Sigmoid colon (tissue), 7 donors: ENCODE data around the gene MED13L. TPM values are rescaled to one million over a fixed set of nuclear protein-coding genes. Genes with fewer than 3 reads are reported as not detected.

ENCODE experiments used
- DNase-seq: peaks from one replicate; pipeline ENCODE4 v3.0.0-alpha.2; 2019
- H3K27ac ChIP-seq, 4 donors: fragments of 200-600 bp; sonication (generic); one replicate each; pipeline ENCODE4 v1.5.1; 2016 to 2019; ENCODE audit warnings: mild to moderate bottlenecking in 1 of 4
- H3K27me3 ChIP-seq, 3 donors: fragments of 200-600 bp; sonication (generic); one replicate each; pipeline ENCODE4 v1.5.1; 2019; ENCODE audit warnings: mild to moderate bottlenecking in 1 of 3
- H3K36me3 ChIP-seq, 4 donors: fragments of 200-600 bp; sonication (generic); one replicate each; pipeline ENCODE4 v1.5.1; 2016 to 2019
- H3K4me1 ChIP-seq, 4 donors: fragments of 200-600 bp; sonication (generic); one replicate each; pipeline ENCODE4 v1.5.1; 2017 to 2019
- H3K4me3 ChIP-seq, 4 donors: fragments of 200-600 bp; sonication (generic); one replicate each; pipeline ENCODE4 v1.5.1; 2017 to 2019; ENCODE audit warnings: mild to moderate bottlenecking in 2 of 4, moderate library complexity in 1 of 4
- H3K9me3 ChIP-seq, 4 donors: fragments of 200-600 bp in 3 of 4; sonication (generic) in 3 of 4; one replicate each; pipeline versions ENCODE4 v1.5.1 to v1.6.1; 2013 to 2019
- EP300 ChIP-seq, 4 donors: sonication (generic); formaldehyde crosslinking; IDR thresholded peaks; one replicate each; pipeline ENCODE4 v1.6.1; 2017; ENCODE audit warnings: antibody characterized with exemption in 4 of 4
- POLR2A ChIP-seq, 2 donors: fragments of 450-650 bp; IDR thresholded peaks; one replicate each; pipeline ENCODE4 v1.6.1; 2016; ENCODE audit warnings: antibody characterized with exemption in 2 of 2, mild to moderate bottlenecking in 2 of 2, moderate library complexity in 2 of 2
- POLR2AphosphoS5 ChIP-seq, 4 donors: sonication (generic); formaldehyde crosslinking; IDR thresholded peaks; one replicate each; pipeline ENCODE4 v1.6.1; 2017; ENCODE audit warnings: antibody characterized with exemption in 4 of 4
- WGBS, 2 donors: extraction: QIAGEN DNeasy Blood & Tissue Kit; methylation state at CpG; one replicate each; pipeline ENCODE4 v1.1.7; 2013; 5-methylcytosine and 5-hydroxymethylcytosine counted together
- intact Hi-C: fragments of 100-400 bp; cut with DNase I; formaldehyde crosslinking; loops from one replicate; pipeline ENCODE4 v1.15.1; 2023
- polyA plus RNA-seq, 3 donors: library from polyadenylated mRNA; stranded (reverse); fragments of 200-250 nt; gene quantifications; one replicate each; pipeline ENCODE4 v1.2.3, GENCODE V29; 2013
- total RNA-seq, 4 donors: library from RNA; depleted of rRNA; stranded (reverse); fragments of >200 nt; gene quantifications; one replicate each; pipeline ENCODE4 v1.1.0, GENCODE V29; 2016
- TF ChIP-seq, protein P1 (sequence below), 4 experiments: fragments of 450-650 bp in 3 of 4; fragments of 200-600 bp in 1 of 4; IDR thresholded peaks; one replicate each; pipeline ENCODE4 v1.5.1; 2016 to 2019; ENCODE audit warnings: antibody characterized with exemption in 4 of 4, mild to moderate bottlenecking in 3 of 4, moderate library complexity in 2 of 4
- donor health status: healthy with polysubstance abuse.
- donor health status: Bipolar disorder and iron deficiency.
- donor health status: healthy.

The MED13L gene
- total and polyA plus RNA-seq, 7 donors, result 12.5 to 246 (median 151) TPM

DNA sequence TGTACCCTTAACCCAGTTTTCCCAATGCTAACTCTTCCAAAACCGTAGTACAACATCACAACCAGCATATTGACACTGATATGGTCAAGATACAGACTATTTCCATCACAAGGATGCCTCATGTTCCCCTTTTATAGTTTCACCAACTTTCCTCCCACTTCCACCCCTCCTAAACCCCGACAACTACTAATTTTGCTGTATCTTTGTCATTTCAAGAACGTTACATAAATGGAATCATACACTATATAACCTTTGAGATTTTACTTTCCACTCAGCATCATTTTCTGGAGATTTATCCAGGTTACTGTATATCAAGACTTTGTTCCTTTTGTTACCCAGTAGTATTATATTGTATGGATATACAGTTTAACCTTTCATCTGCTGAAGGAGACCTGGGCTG, 88.9 kb downstream of the MED13L start:
- Histone ChIP-seq H3K27me3 (no peaks in the 10 kb centered on the region), H3K4me3 (no peak overlapping the region), H3K4me1 (peaks cover 0 to 71% (median 48%) of the 10 kb centered on the region in 4 donors), H3K9me3 (no peaks in the 10 kb centered on the region), H3K27ac (no peak overlapping the region), H3K36me3 (no peaks in the 10 kb centered on the region)
- intact Hi-C loops, result no loop called here
- TF ChIP-seq, protein P1, sequence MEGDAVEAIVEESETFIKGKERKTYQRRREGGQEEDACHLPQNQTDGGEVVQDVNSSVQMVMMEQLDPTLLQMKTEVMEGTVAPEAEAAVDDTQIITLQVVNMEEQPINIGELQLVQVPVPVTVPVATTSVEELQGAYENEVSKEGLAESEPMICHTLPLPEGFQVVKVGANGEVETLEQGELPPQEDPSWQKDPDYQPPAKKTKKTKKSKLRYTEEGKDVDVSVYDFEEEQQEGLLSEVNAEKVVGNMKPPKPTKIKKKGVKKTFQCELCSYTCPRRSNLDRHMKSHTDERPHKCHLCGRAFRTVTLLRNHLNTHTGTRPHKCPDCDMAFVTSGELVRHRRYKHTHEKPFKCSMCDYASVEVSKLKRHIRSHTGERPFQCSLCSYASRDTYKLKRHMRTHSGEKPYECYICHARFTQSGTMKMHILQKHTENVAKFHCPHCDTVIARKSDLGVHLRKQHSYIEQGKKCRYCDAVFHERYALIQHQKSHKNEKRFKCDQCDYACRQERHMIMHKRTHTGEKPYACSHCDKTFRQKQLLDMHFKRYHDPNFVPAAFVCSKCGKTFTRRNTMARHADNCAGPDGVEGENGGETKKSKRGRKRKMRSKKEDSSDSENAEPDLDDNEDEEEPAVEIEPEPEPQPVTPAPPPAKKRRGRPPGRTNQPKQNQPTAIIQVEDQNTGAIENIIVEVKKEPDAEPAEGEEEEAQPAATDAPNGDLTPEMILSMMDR (IDR thresholded peaks at IDR 0.05), result no peak
- TF ChIP-seq POLR2AphosphoS5 (IDR thresholded peaks at IDR 0.05), result no peak
- no peak for DNase-seq
- WGBS, 2 donors, result 70 to 82% methylated on average over 3 of the region's 3 CpGs

DNA sequence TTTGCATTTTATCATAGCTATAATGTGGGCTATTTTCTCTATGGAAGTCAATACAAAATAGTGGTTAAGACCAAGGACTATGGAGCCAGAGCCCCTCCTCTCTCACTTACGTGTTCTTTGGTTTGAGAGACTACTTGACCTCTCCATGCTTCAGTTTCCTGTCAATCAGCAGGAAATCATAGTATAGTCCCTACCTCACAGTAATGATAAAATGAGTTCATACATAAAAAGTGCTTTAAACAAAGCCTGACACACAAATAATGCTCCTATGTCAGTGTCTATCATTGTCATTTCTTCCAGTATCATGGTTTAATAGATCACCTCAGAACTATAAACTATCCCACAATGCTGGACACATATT, 90.4 kb downstream of the MED13L start:
- DNase-seq, result no peak
- 59 to 71% methylated on average over 1 of the region's 1 CpG for WGBS, 2 donors
- Histone ChIP-seq H3K36me3 (no peaks in the 10 kb centered on the region), H3K4me3 (no peak overlapping the region), H3K9me3 (no peaks in the 10 kb centered on the region), H3K27ac (no peak overlapping the region), H3K27me3 (no peaks in the 10 kb centered on the region), H3K4me1 (peaks cover 0 to 77% (median 48%) of the 10 kb centered on the region in 4 donors)
- TF ChIP-seq EP300 (IDR thresholded peaks at IDR 0.05) (no peak), POLR2A (IDR thresholded peaks at IDR 0.05) (no peak), POLR2AphosphoS5 (IDR thresholded peaks at IDR 0.05) (no peak)
- TF ChIP-seq, protein P1 (IDR thresholded peaks at IDR 0.05), result no peak
- intact Hi-C loops, result no loop called here

DNA sequence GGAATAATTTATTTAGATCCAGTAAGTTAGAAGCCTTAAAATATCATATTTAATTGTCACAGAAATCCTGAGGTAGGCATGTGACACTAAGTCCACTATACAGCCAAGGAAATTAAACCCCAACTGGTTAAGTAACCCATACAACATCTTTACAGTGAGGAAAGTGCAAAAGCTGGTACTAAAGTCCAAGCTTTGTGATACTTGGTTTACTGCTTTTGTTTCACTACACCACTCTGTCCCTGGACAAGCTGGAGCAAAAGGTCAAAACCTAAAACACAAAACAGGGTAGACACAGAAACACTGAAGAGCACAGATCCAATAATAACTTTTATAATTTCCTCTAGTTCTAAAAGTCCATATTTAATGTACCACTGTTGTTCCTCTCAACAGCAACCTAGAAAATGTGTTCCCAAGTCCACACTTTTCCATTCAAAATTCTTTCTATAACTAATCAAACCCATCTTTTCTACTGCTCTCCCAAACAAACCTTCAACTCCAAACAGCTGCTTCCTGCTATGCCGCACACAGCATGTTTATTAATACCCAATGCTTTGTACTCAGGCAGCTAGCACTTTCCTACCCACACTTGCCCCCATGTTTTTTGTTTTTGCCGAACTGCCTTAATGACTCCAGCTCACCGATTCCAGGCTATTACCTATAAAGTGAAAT, 90.9 kb downstream of the MED13L start:
- no peak for DNase-seq
- H3K27ac ChIP-seq, result no peak overlapping the region
- H3K4me1 ChIP-seq, result peaks cover 0 to 81% (median 48%) of the 10 kb centered on the region in 4 donors
- H3K9me3 ChIP-seq, result no peaks in the 10 kb centered on the region
- H3K36me3 ChIP-seq, result no peaks in the 10 kb centered on the region
- no peak for TF ChIP-seq POLR2AphosphoS5 (IDR thresholded peaks at IDR 0.05)
- intact Hi-C loops, result no loop called here
- 62 to 64% methylated on average over 3 of the region's 3 CpGs for WGBS, 2 donors
- H3K4me3 ChIP-seq, result no peak overlapping the region
- H3K27me3 ChIP-seq, result no peaks in the 10 kb centered on the region

DNA sequence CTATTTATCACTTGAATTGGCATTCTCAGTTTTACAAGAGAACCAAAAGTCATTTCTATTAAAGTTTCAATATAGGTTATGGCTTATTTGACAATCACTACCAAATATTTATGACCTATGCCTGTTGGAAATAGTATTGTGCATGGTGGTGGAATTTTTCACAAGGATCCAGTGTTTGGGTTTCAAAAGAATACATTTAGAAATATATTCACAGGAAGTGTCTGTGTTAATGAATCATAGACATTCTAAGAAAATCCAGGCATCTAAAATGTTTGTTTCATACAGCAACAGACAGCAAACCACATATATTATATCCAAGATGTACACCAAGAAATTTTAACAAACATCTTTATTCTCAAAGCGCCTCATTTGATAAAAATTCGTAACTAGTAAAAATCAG, 92.7 kb downstream of the MED13L start:
- Histone ChIP-seq H3K27me3 (no peaks in the 10 kb centered on the region), H3K36me3 (no peaks in the 10 kb centered on the region), H3K27ac (no peak overlapping the region), H3K9me3 (no peaks in the 10 kb centered on the region), H3K4me1 (peaks cover 0 to 82% (median 45%) of the 10 kb centered on the region in 4 donors), H3K4me3 (no peak overlapping the region)
- TF ChIP-seq POLR2AphosphoS5 (IDR thresholded peaks at IDR 0.05) (no peak), EP300 (IDR thresholded peaks at IDR 0.05) (no peak), POLR2A (IDR thresholded peaks at IDR 0.05) (no peak)
- TF ChIP-seq, protein P1 (IDR thresholded peaks at IDR 0.05), result no peak
- 93 to 96% methylated on average over 2 of the region's 2 CpGs for WGBS, 2 donors
- intact Hi-C loops, result no loop called here
- no peak for DNase-seq

DNA sequence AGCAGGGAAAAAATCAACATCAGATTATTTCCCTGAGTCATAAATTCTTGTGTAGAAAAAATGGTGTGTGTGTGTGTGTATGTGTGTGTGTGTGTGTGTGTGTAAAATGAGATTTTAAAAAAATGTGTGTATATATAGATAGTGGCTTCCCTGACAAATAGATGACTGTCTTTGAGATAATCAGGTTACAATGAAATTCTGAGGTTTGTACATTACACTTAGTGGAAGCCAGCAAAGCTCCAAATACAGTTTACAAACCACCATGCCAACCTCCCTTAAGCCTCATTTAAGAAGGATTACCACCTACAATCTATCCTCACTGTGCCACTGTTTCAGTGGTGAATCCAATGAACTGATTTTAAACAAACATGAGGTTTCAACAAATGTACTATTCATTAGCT, 93.8 kb downstream of the MED13L start:
- peaks cover 0 to 78% (median 41%) of the 10 kb centered on the region in 4 donors for H3K4me1 ChIP-seq
- intact Hi-C loops, result no loop called here
- no peaks in the 10 kb centered on the region for H3K36me3 ChIP-seq

More for the DNA sequence above, 93.8 kb downstream of the MED13L start:
- no peak for TF ChIP-seq POLR2A (IDR thresholded peaks at IDR 0.05)
- no peak for TF ChIP-seq EP300 (IDR thresholded peaks at IDR 0.05)
- TF ChIP-seq POLR2AphosphoS5 (IDR thresholded peaks at IDR 0.05), result no peak
- TF ChIP-seq, protein P1 (IDR thresholded peaks at IDR 0.05), result no peak
- H3K27me3 ChIP-seq, result no peaks in the 10 kb centered on the region
- no peak overlapping the region for H3K4me3 ChIP-seq
- no peak for DNase-seq
- H3K9me3 ChIP-seq, result no peaks in the 10 kb centered on the region
- no peak overlapping the region for H3K27ac ChIP-seq
